Caco-2 (cell line): ENCODE results near the gene TUBB1. TPM values are rescaled to one million over a fixed set of nuclear protein-coding genes. Genes with fewer than 3 reads are reported as not detected.

Experiments
- BruUV-seq: library from RNA; stranded (reverse); fragments of 400-500 nt; replicated peaks from 2 replicates; lab custom pipeline; 2021; lab: Mats Ljungman, UMichigan
- CTCF ChIA-PET: fragments of 300-600 bp; sonication (Branson Sonifier 250); formaldehyde crosslinking; loops from one replicate; lab custom pipeline; 2022; ENCODE audit warnings: antibody characterized with exemption; lab: Charles Lee
- POLR2A ChIA-PET: fragments of 300-600 bp; sonication (Branson Sonifier 250); formaldehyde crosslinking; loops from one replicate; lab custom pipeline; 2022; ENCODE audit warnings: antibody characterized with exemption; lab: Charles Lee
- DNase-seq, 2 experiments: peaks; one replicate each; pipeline versions ENCODE4 v3.0.0 to v3.0.0-alpha.2; 2020 to 2022
- H3K27me3 ChIP-seq: replicated peaks from 2 replicates; pipeline ENCODE4 v1.6.0; 2011; ENCODE audit warnings: low read length; ENCODE audit not compliant: control insufficient read depth, insufficient read depth
- H3K36me3 ChIP-seq: 2 replicates; pipeline ENCODE4 v1.5.1; 2011; ENCODE audit warnings: low read length; ENCODE audit not compliant: control insufficient read depth, insufficient read depth
- H3K4me1 ChIP-seq: fragments of 250-450 bp; sonication (Bioruptor Pico); 2 replicates; pipeline ENCODE4 v1.5.1; 2020; ENCODE audit warnings: mild to moderate bottlenecking
- H3K4me3 ChIP-seq: 2 replicates; pipeline ENCODE4 v1.5.1; 2011; ENCODE audit warnings: low read depth, mild to moderate bottlenecking, control low read depth, low read length
- H3K9me3 ChIP-seq: fragments of 250-450 bp; sonication (Bioruptor Pico); 2 replicates; pipeline ENCODE4 v1.5.1; 2020; ENCODE audit warnings: mild to moderate bottlenecking, moderate library complexity
- H3K27ac Mint-ChIP-seq: one replicate; pipeline ENCODE4 v1.8.0; 2022; ENCODE audit warnings: mixed read lengths; ENCODE audit not compliant: unreplicated experiment
- H3K27me3 Mint-ChIP-seq: one replicate; pipeline ENCODE4 v1.8.0; 2022; ENCODE audit warnings: mixed read lengths; ENCODE audit not compliant: insufficient read depth, unreplicated experiment
- H3K36me3 Mint-ChIP-seq: one replicate; pipeline ENCODE4 v1.8.0; 2022; ENCODE audit warnings: mild to moderate bottlenecking, mixed read lengths; ENCODE audit not compliant: insufficient read depth, unreplicated experiment
- H3K4me1 Mint-ChIP-seq: one replicate; pipeline ENCODE4 v1.8.0; 2022; ENCODE audit warnings: low read depth, mixed read lengths; ENCODE audit not compliant: unreplicated experiment
- H3K4me3 Mint-ChIP-seq: one replicate; pipeline ENCODE4 v1.8.0; 2022; ENCODE audit warnings: mild to moderate bottlenecking, moderate library complexity, mixed read lengths; ENCODE audit not compliant: unreplicated experiment
- H3K9me3 Mint-ChIP-seq: one replicate; pipeline ENCODE4 v1.8.0; 2022; ENCODE audit warnings: mixed read lengths; ENCODE audit not compliant: unreplicated experiment
- CTCF ChIP-seq, 2 experiments: fragments of 200-600 bp in 1 of 2; IDR thresholded peaks; 1 replicate in 1 of 2; 2 replicates in 1 of 2; pipeline versions ENCODE4 v1.5.1 to v1.8.0; 2011 to 2022; ENCODE audit warnings: antibody characterized with exemption in 1 of 2, control low read depth in 1 of 2, inconsistent platforms in 1 of 2, low read depth in 1 of 2, low read length in 1 of 2, mild to moderate bottlenecking in 1 of 2, moderate library complexity in 1 of 2; ENCODE audit not compliant: insufficient read depth in 1 of 2, severe bottlenecking in 1 of 2, unreplicated experiment in 1 of 2
- intact Hi-C: fragments of 100-400 bp; cut with micrococcal nuclease; formaldehyde crosslinking; loops from one replicate; pipeline ENCODE4 v1.10.0; 2022; ENCODE audit not compliant: unreplicated experiment
- total RNA-seq: library from RNA; stranded (reverse); gene quantifications from 2 replicates; pipeline ENCODE4 v1.2.3, GENCODE V29; 2022

Gene TUBB1
- total RNA-seq, 1 experiment from 2014 or later: 0.18 TPM

- DNase-seq: peak; percentile 69 to 82
- no peak for TF ChIP-seq CTCF (IDR thresholded peaks at IDR 0.05; ENCODE audit: insufficient read depth in 1 of 2, low read depth in 1 of 2, low read length in 1 of 2, severe bottlenecking in 1 of 2, unreplicated experiment in 1 of 2)
- H3K4me3 ChIP-seq: no peak overlapping the region
- BruUV-seq: no TSS peak
- Mint-ChIP-seq H3K4me3 (no peak overlapping the region), H3K9me3 (no peaks in the 10 kb centered on the region), H3K27ac (no peak overlapping the region), H3K36me3 (peaks cover 6% of the 10 kb centered on the region), H3K4me1 (peaks cover 28% of the 10 kb centered on the region), H3K27me3 (no peaks in the 10 kb centered on the region)
- H3K9me3 ChIP-seq: no peaks in the 10 kb centered on the region
- ChIA-PET CTCF (interaction anchor here (1.0 to 1.5 kb wide), 3 partner anchors 16 to 206 kb away, joined by 4 to 6 read pairs (median 4); partner anchors contain the start of gene ATP5F1E), POLR2A (interaction anchor here (1.0 to 4.0 kb wide), 2 partner anchors 16 to 32 kb away, joined by 3 to 19 read pairs; partner anchors contain the start of gene ATP5F1E)
- H3K36me3 ChIP-seq: no peaks in the 10 kb centered on the region
- intact Hi-C loops: loop anchor here (1.0 kb wide), 2 partner anchors 16 to 26 kb away; partner anchors contain the start of genes ATP5F1E and PRELID3B
- no peaks in the 10 kb centered on the region for H3K27me3 ChIP-seq
- H3K4me1 ChIP-seq: peaks cover 17% of the 10 kb centered on the region
Measured at GRCh38 chr20:59015812-59016711, 3.2 kb upstream of the TUBB1 start.

GRCh38 chr20:59016795-59017492 is 2.3 kb upstream of the TUBB1 start:
- H3K4me3 ChIP-seq: no peak overlapping the region
- no peak overlapping the region for H3K4me3 Mint-ChIP-seq
- intact Hi-C loops: loop anchor here (1.0 kb wide), 2 partner anchors 15 to 25 kb away; partner anchors contain the start of genes ATP5F1E and PRELID3B
- no peaks in the 10 kb centered on the region for H3K9me3 ChIP-seq
- no peaks in the 10 kb centered on the region for H3K27me3 ChIP-seq
- no peak for TF ChIP-seq CTCF (IDR thresholded peaks at IDR 0.05; ENCODE audit: insufficient read depth in 1 of 2, low read depth in 1 of 2, low read length in 1 of 2, severe bottlenecking in 1 of 2, unreplicated experiment in 1 of 2)
- peaks cover 17% of the 10 kb centered on the region for H3K4me1 ChIP-seq
- ChIA-PET POLR2A (interaction anchor here (1.0 to 4.0 kb wide), 2 partner anchors 15 to 31 kb away, joined by 3 to 19 read pairs; partner anchors contain the start of gene ATP5F1E), CTCF (interaction anchor here (1.0 to 1.5 kb wide), 3 partner anchors 16 to 205 kb away, joined by 4 to 6 read pairs (median 4); partner anchors contain the start of gene ATP5F1E)
- peaks cover 11% of the 10 kb centered on the region for H3K36me3 Mint-ChIP-seq
- H3K36me3 ChIP-seq: no peaks in the 10 kb centered on the region
- no TSS peak for BruUV-seq
- H3K4me1 Mint-ChIP-seq: peaks cover 28% of the 10 kb centered on the region
- H3K27me3 Mint-ChIP-seq: no peaks in the 10 kb centered on the region
- DNase-seq: no peak
- H3K27ac Mint-ChIP-seq: peak overlapping the region; percentile 24
- no peaks in the 10 kb centered on the region for H3K9me3 Mint-ChIP-seq
